GM18951 (cell line): Measurements from ENCODE around the gene LIM2.
A peak's percentile ranks its signal among the peaks of the same experiment; 100 is the strongest.

Experiments
- POLR2A ChIP-seq: IDR thresholded peaks from 4 replicates; pipeline ENCODE4 v1.6.1; 2011; ENCODE audit warnings: mild to moderate bottlenecking; ENCODE audit not compliant: insufficient read length, insufficient read depth; ENCODE audit errors: extremely low read depth
- in situ Hi-C: fragments of 300-500 bp; cut with MboI; formaldehyde crosslinking; loops from one replicate; pipeline ENCODE4 v1.12.0; 2022; ENCODE audit warnings: low sequenced_read_pairs, mixed read lengths, inconsistent platforms; ENCODE audit not compliant: unreplicated experiment

LIM2 gene

DNA sequence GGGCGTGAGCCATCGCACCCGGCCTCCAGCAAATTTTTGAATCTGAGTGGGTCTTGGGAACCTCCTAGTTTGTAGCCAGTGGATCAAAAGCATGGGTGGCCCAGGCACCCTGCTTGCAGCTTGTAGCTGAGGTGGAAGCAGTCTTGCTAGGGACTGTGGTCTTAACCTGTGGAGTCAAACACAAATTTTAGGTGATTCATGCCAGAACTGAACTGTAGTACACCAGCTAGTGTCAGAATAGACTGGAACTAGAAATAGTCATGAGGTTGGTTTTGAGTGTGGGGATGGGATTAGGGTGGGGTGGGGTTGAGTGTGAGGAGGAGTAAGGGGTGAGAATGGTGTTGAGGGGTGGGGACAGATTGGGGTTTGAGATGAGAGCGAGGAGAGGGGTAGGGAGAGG lies 5.8 kb downstream of the LIM2 start:
- in situ Hi-C loops = no loop called here
- no peak for TF ChIP-seq POLR2A

- in situ Hi-C loops = no loop called here
- no peak for TF ChIP-seq POLR2A
These were observed 7.4 kb downstream of the LIM2 start for GRCh38 chr19:51380379-51380778.

GRCh38 chr19:51377422-51377821 lies 10.4 kb downstream of the LIM2 start:
- in situ Hi-C loops = no loop called here
- TF ChIP-seq POLR2A = no peak

DNA sequence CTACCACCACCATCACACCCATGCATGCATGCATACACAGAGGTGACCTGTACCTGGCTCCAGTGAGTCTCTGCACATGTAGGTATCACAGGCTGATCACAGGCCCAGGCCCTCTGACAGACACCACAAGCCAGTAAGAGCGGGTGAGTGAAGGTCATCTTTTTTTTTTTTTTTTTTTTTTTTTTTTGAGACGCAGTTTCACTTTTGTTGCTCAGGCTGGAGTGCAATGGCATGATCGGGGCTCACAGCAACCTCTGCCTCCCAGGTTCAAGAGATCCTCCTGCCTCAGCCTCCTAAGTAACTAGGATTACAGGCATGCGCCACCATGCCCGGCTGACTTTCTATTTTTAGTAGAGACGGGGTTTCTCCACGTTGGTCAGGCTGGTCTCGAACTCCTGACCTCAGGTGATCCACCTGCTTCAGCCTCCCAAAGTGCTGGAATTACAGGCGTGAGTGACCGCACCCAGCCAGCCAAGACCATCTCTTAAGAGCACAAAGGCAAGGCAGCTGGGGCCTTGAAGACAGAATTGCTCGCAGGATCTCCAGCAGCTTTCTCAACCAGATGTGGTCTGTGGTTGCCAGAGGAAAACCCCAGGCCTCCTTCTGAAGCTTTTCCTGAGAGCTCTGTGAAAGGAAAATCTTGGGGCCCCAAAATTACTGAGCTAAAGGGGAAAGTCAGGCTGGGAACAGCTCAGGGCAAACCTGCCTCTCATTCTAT lies 12.1 kb downstream of the LIM2 start:
- in situ Hi-C loops = no loop called here
- TF ChIP-seq POLR2A = no peak

DNA sequence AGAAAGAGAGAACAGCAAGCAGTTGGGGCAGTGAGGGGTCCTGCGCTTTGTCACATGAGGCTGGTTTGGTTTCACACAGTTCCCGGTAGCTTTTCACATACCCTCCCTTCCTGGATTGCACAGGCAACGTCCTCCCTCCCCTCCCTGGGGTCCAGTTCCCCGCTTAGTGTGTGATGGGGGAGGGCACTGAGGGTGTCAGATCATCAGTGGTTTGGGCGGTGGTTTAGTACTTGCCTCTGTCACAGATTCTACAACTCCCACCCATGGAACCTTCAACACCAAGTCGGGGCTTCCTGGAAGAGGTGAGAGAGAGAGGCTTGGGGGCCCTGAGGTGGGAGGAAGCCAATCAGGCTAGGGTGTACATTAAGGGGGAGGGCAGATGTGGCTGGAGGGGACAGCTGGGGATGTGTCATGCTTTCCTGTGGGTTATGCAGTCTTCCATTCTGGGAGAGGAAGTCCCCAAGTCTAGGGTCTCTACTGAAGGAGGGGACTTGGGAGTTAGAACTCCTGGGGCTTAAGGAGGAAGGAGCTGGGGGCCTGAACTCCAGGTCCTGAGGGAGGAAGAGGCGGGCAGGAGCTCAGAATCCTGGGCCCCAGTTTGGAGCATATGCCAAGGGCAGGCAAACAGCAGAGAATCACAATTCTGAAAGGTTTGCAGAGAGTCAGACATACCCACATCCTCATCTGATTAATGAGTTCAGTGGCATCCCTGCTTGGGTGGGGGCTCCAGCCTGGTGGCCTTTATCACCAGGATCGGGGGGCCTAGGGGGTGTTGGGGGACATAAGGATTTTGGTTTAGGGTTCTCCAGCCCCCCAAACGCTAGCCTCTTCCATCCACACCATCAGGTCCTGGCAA lies 14.9 kb downstream of the LIM2 start, which contains the start of gene NKG7:
Gene NKG7 (minus strand): TSS at position 6 of the 856 bp plus-strand sequence. CDS start 119 bp downstream, outside the sequence.
- in situ Hi-C loops = no loop called here
- peak; percentile 23 for TF ChIP-seq POLR2A

DNA sequence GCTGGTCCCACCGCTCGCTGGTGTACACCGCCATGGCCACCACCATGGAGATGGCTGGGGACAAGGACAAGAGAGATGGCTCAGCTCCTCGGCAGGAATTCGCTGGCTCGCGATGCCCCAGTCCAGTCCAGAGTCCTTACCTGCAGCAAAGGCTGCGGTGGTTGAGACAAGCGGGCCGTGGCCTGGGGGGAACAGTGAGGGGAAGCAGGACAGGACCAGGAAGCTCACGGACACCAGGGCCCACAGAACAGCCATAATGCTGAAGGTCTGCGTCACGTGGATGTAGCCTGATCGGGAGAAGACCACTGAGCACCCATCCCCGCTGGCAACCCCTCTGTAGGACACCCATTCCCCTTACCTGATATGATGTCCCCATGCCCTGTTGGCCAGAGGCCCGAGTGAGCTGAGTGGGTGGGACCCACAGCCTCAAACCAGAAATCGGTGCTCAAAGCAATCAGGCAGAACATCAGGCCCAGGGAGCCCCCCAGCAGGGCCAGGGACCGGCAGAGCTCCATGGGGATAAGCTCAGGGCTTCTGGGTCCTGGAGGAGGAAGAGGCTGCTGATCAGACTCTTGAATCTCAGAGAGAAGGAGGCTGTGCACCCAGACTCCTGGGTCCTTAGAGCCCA lies 15.6 kb downstream of the LIM2 start:
- in situ Hi-C loops = no loop called here
- no peak for TF ChIP-seq POLR2A

GRCh38 chr19:51371186-51371690 lies 16.5 kb downstream of the LIM2 start:
- in situ Hi-C loops = no loop called here
- no peak for TF ChIP-seq POLR2A

- TF ChIP-seq POLR2A = no peak
- in situ Hi-C loops = no loop called here
These were observed 17.5 kb downstream of the LIM2 start for GRCh38 chr19:51370230-51370629.

DNA sequence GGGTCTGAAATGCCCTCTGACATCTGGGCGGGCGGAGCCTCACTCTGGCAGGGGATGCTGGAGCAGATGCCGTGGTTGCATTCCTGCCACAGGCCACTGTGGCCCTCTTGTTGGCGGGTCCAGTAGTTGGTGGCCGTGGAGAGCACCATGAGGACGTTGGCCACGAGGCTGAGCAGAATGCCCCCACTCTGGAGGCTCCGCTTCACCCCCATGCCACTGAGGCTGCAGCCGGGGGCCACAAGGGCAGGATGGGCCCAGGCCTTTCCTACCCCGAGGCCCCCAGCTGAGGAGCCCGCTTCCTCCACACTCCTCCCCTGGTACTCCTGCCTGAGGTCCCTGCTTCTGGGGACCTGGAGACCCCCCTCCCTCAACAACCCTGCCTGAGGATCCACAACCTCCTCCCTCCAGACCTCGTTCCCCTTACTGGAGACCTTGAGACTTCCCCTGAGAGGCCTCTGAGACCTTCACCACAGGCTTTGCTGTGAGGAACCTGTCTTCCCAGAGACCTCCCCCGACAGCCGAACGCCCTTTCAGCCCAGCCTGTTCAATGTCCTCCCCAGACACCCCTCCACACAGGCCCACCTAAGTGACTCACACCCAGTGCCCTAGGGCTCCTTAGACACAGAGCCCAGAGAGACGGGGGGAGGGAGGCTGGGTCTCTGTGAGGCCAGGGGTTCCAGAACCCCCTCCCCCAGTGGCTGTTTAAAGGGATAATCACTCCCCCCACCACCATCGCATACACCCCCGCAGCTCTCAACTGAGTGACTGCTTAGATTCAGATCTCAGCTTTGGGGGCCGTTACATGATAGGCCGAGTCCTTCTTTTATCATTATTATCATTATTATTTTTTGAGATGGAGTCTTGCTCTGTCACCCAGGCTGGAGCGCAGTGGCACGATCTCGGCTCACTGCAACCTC lies 19.1 kb downstream of the LIM2 start, which contains the start of gene CLDND2:
Gene CLDND2 (minus strand): TSS at position 638 of the 917 bp plus-strand sequence. CDS start 426 bp downstream, at position 212.
- in situ Hi-C loops = no loop called here
- TF ChIP-seq POLR2A = no peak

- peak; percentile 72 for TF ChIP-seq POLR2A
- in situ Hi-C loops = no loop called here
These were observed 20.0 kb downstream of the LIM2 start for GRCh38 chr19:51367565-51368365.

- in situ Hi-C loops = no loop called here
- no peak for TF ChIP-seq POLR2A
These were observed 20.6 kb downstream of the LIM2 start for GRCh38 chr19:51367255-51367564.
